Measurements from ENCODE around the gene MEGF6. TPM values are rescaled to one million over a fixed set of nuclear protein-coding genes. Genes with fewer than 3 reads are reported as not detected.
"Not testable (repeated sequence)": the region's sequence is repeated elsewhere in the genome, so short reads cannot be mapped to it uniquely, and the experiment has no call there.

MEGF6 gene
- total and polyA plus RNA-seq, 2 of the 8 experiments (the other 6 are each of a cell fraction or from before 2014, with no cell fraction given) = 4.1 to 14.8 TPM

DNA sequence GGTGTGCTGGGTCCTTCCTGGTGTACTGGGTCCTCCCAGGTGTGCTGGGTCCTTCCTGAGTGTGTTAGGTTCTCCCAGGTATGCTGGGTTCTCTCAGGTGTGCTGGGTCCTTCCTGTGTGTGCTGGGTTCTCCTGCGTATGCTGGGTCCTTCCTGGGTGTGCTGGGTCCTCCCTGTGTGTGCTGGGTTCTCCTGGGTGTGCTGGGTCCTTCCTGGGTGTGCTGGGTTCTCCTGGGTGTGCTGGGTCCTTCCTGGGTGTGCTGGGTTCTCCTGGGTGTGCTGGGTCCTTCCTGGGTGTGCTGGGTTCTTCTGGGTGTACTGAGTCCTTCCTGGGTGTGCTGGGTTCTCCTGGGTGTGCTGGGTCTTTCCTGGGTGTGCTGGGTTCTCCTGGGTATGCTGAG, 38.7 kb downstream of the MEGF6 start:
- H4K8ac ChIP-seq (ENCODE audit: extremely low read depth, insufficient read depth, low read length); H4K20me1 ChIP-seq (replicated peaks in 1 of 2; ENCODE audit: control insufficient read depth in 1 of 2, insufficient read depth in 2 of 2, low read length in 2 of 2); H3K14ac ChIP-seq (ENCODE audit: insufficient read length); POLR2A ChIA-PET (ENCODE audit: partially characterized antibody); H2AK5ac ChIP-seq (ENCODE audit: low read depth, low read length); H3K4me2 ChIP-seq (ENCODE audit: insufficient read depth in 1 of 2, low read depth in 2 of 2, low read length in 2 of 2); H3K56ac ChIP-seq (replicated peaks; ENCODE audit: insufficient read length, low read depth, low read length); H3K4ac ChIP-seq (replicated peaks; ENCODE audit: insufficient read length, low read depth, low read length); H3K23me2 ChIP-seq (ENCODE audit: low read depth, low read length); H2BK15ac ChIP-seq (ENCODE audit: low read length); DNase-seq (ENCODE audit: low read depth in 1 of 2, low spot score in 2 of 2); H3K79me1 ChIP-seq (ENCODE audit: low read depth, low read length); H2BK120ac ChIP-seq (replicated peaks; ENCODE audit: low read depth, low read length); H3K4me3 ChIP-seq (ENCODE audit: extremely low read depth in 1 of 4, insufficient read depth in 2 of 4, low read depth in 3 of 4, low read length in 4 of 4); FAIRE-seq; H2BK5ac ChIP-seq (ENCODE audit: low read depth, low read length); H3K27me3 ChIP-seq (replicated peaks in 1 of 4; ENCODE audit: control insufficient read depth in 3 of 4, extremely low read depth in 1 of 4, insufficient read depth in 3 of 4, low read length in 3 of 4); H3K23ac ChIP-seq (ENCODE audit: insufficient read length); H3K36me3 ChIP-seq (ENCODE audit: control insufficient read depth in 2 of 4, insufficient read depth in 4 of 4, low read length in 3 of 4); H4K5ac ChIP-seq (ENCODE audit: insufficient read length, low read depth, low read length); H3K27ac ChIP-seq (ENCODE audit: low read depth, low read length); H3K79me2 ChIP-seq (ENCODE audit: control insufficient read depth in 1 of 2, insufficient read depth in 2 of 2, low read length in 2 of 2); H3K9me3 ChIP-seq (ENCODE audit: insufficient read depth in 2 of 2, low read depth in 1 of 2, low read length in 1 of 2); H3K4me1 ChIP-seq (replicated peaks in 1 of 4; ENCODE audit: control insufficient read depth in 3 of 4, insufficient read depth in 4 of 4, low read length in 3 of 4); H3K9ac ChIP-seq (replicated peaks in 1 of 4; ENCODE audit: extremely low read depth in 1 of 4, low read depth in 3 of 4, low read length in 3 of 4); H3K18ac ChIP-seq (ENCODE audit: extremely low read depth, low read length); H2BK12ac ChIP-seq (ENCODE audit: low read depth, low read length); H2AFZ ChIP-seq (ENCODE audit: low read length); H4K91ac ChIP-seq (replicated peaks; ENCODE audit: insufficient read length, low read length); H2BK20ac ChIP-seq (ENCODE audit: low read length): not testable (repeated sequence)
- CTCF ChIA-PET (ENCODE audit: partially characterized antibody) = interaction anchor here (1.1 to 1.3 kb wide), 4 partner anchors 10 to 257 kb away, joined by 3 to 5 read pairs (median 3); no protein-coding TSS in a partner anchor
- 83% methylated on average over 1 of the region's 1 CpG; no CpG with 5 or more reads in 1 of the 2 experiments for WGBS, 2 experiments (ENCODE audit: extremely low coverage in 1 of 2, insufficient coverage in 1 of 2, insufficient read length in 1 of 2, insufficient replicate concordance in 2 of 2, low coverage in 1 of 2, low lambda C conversion rate in 2 of 2, missing lambda C conversion rate in 1 of 2)

Measured in H1 (cell line).